ENCODE results near the gene AGPAT4.

Gene AGPAT4

DNA sequence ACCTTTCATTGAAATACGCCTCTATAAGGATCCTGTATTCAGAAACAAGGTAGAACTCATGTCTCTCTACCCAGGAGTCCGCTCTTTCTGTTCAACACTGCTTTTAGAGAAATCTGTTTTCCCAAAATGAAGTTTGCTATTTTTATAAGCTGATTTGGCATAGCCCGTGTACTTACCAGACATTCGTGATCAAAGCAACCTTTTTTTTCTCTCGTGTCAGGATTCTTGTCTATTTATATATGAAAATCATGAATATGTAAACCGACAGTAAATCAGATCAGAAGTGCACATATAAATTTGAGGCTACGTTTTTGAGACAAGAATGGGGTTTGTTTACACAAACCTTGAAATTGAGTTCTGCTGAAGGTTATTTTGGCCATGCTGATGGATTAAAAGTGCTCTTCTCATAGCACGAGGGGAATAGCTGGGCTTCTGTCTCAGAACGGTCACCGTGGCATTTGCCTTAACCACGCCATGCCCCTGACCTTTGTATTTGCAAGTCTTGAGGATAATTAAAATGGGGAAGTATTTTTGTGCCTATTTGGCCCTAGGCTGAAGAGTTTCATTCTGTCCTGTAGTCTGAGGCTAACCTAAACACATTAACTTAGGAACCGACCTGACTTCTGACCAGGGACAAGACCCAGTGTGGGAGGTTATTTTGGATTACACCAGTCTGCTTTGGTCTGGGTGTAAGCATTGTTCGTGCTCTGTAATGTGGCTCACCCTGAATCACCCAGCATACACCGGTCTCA is 163.7 kb downstream of the AGPAT4 start:
- no peak for DNase-seq (ENCODE audit: low spot score)

DNA sequence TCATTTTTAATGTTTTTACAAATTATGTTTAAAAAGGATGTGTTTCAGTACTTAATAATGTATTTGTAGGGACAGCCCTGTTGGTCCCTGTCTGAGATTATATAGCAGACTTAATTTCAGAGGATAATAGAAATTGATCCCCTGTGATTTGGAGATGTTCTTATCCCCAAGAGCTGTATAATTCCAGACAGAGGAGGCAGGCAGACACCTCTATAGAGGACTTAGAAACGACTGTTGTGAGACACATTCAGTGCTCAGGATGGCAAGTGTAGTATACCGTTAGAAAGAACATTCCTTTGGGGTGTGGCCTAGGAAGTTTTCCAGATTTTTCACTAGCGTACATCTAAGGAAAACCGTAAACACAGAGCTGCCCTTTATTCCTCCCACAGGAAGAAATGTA is 164.5 kb downstream of the AGPAT4 start:
- no peak for DNase-seq (ENCODE audit: low spot score)

- no peak for DNase-seq (ENCODE audit: low spot score)
Measured at GRCh38 chr6:161108916-161109315, 164.9 kb downstream of the AGPAT4 start.

- no peak for DNase-seq (ENCODE audit: low spot score)
Measured at GRCh38 chr6:161107779-161108730, 165.8 kb downstream of the AGPAT4 start.

DNA sequence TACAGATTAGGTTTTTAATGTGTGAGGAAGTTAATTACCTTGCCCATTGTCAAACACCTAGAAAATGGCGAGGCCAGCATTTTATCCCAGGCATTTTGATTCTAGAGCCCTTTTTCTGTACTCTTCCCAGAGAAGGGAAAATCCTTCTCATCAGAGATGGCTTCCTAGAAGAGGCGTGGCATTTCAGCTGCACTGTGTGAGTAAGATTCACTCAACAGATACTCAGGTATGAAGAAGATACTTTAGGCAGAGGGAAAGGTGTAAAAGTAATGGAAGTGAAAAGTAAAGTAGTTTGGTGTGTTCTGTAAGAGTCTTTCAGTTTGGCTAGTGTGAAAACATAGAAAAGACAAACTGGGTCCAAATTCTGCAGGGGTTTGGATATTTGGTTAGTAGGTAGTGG is 168.5 kb downstream of the AGPAT4 start:
- no peak for DNase-seq (ENCODE audit: low spot score)

- DNase-seq (ENCODE audit: low spot score) = no peak
Measured at GRCh38 chr6:161104966-161105365, 168.9 kb downstream of the AGPAT4 start.

GRCh38 chr6:161103475-161103874 is 170.4 kb downstream of the AGPAT4 start:
- no peak for DNase-seq (ENCODE audit: low spot score)

DNA sequence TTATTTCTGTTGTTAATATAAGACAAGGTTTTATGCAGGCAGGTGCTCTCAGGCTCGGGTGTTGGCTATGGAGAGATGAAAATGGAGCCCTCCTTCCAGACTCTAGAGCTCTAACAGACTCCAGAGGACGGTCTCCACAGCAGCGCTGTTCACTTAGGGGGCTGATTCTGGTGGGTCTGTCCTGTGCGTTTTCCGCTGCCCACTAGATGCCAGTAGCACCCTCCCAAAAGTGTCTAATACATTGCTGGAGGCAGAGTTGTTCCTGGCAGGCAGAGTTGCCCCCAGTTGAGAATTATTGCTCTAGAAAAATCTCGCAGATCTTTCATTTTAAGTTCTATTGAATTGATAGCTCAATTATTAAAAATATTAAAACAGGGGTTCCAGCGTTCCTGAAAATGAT is 172.3 kb downstream of the AGPAT4 start:
- no peak for DNase-seq (ENCODE audit: low spot score)

- no peak for DNase-seq (ENCODE audit: low spot score)
Measured at GRCh38 chr6:161100072-161100471, 173.8 kb downstream of the AGPAT4 start.

DNA sequence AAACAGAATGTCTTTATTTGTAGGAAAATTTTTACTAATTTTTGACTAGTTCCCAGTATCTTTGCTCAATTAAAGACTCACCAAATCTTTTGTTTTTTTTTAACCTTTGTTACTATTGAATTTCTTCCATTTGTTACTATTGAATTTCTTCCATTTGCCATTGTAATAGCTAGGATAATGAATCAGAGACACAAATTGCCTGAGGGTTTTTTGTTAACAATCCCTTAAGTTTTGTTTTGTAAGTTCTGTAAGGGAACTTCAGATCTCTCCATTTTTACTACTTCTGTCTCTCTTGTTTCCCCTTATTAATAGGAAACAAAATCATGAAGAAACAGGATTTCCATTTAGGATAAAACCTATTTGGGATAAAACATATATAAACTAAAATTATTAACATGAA is 177.9 kb downstream of the AGPAT4 start:
- DNase-seq (ENCODE audit: low spot score) = no peak

DNA sequence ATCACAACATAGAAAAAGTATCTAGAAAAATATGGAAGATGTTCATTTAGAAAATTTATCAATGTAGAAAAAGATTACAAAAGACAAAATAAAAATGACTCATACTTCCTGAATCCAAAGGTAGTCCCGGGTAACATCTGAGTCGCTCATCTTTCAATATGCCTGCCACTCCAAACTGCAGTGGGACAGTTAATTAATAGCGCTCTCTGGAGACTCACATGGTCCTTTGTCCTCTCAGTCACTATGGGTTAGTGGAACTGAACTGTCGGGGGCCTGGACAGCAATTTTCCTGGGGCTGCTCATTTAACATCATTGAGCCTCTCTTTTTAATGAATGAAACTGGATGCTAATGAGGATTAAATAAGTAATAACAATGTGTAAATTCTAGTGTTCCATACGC is 178.9 kb downstream of the AGPAT4 start:
- no peak for DNase-seq (ENCODE audit: low spot score)

DNA sequence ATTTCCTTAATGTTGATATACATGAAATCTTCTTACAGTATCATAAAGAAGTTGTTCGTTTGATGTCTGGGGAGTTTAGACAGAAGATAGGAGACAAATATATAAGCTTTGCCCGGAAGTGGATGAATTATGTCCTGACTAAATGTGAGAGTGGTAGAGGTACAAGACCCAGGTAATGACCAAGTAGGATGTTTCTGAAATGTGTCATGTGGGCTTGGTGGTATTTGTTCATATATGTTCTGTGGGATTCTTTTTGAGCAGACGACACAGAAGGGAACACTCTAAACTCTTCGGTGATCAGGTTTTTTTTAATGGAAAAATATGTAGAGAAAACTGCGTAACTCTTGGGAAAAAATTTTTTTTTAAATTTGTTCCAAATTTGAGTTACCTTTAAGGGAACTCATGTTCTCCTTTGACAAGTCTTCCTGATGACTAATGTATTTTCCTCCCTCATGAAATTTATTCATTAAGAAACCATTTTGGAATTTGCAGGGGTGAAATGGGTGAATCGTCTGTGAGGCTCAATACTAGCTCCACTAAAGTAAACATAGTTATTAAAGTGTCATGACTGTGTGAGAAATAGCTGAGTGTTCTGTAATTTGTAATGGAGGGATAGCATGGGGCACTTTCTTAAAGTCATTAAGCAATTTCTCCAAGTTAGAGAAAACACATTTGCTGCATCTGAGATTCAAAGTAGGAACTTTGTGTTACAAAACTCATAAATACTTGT is 181.7 kb downstream of the AGPAT4 start:
- DNase-seq (ENCODE audit: low spot score) = no peak

GRCh38 chr6:161091151-161091550 is 182.7 kb downstream of the AGPAT4 start:
- no peak for DNase-seq (ENCODE audit: low spot score)

GRCh38 chr6:161088676-161089328 is 185.1 kb downstream of the AGPAT4 start:
- no peak for DNase-seq (ENCODE audit: low spot score)

DNA sequence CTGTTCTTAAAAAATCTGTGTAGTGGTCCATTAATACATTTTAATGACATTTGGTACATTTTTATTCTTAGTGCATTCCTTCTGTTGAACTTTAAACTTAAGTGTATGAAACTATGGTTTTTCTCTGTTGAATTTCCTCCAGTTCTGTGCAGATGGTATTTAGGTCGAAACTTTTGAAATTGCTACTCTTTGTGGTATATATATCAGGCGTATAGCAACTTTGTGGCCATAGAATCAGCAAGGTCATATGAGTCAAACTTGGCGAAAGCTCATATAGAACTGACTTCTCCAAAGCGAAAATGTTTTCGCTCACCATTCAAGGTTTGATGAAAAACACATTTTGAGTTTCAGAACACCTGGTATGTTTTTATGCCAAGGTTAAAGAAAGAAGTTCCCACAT is 188.6 kb downstream of the AGPAT4 start:
- DNase-seq (ENCODE audit: low spot score) = no peak

- DNase-seq (ENCODE audit: low spot score) = no peak
Measured at GRCh38 chr6:161082215-161082614, 191.6 kb downstream of the AGPAT4 start.

- no peak for DNase-seq (ENCODE audit: low spot score)
Measured at GRCh38 chr6:161080263-161080970, 193.4 kb downstream of the AGPAT4 start.

All from left forelimb (tissue), 1 donor.